ENCODE results near the gene KLK14.

DNA sequence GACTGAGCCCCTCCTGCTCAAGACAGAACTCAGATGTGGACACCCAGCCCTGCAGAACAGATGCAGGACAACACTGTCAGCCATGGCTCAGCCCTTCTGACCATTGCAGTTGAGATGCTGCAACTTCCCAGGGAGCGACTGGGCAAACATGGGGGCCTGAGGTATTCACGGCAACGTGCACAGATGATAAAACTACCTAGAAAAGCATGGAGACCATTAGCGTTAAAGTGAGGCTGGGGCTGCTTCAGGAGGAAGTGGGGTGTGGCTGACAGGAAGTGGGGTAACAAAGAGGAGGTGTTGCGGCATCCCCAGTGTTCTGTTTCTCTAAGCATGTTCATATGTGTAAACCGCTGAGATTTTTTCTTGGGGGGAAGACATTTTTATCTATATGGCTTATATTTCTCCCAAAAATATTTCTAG, 40.7 kb upstream of the KLK14 start:
- TF ChIP-seq ZNF274 (IDR thresholded peaks at IDR 0.05; ENCODE audit: insufficient read depth, insufficient read length) = no peak
- TF ChIP-seq, protein P1, sequence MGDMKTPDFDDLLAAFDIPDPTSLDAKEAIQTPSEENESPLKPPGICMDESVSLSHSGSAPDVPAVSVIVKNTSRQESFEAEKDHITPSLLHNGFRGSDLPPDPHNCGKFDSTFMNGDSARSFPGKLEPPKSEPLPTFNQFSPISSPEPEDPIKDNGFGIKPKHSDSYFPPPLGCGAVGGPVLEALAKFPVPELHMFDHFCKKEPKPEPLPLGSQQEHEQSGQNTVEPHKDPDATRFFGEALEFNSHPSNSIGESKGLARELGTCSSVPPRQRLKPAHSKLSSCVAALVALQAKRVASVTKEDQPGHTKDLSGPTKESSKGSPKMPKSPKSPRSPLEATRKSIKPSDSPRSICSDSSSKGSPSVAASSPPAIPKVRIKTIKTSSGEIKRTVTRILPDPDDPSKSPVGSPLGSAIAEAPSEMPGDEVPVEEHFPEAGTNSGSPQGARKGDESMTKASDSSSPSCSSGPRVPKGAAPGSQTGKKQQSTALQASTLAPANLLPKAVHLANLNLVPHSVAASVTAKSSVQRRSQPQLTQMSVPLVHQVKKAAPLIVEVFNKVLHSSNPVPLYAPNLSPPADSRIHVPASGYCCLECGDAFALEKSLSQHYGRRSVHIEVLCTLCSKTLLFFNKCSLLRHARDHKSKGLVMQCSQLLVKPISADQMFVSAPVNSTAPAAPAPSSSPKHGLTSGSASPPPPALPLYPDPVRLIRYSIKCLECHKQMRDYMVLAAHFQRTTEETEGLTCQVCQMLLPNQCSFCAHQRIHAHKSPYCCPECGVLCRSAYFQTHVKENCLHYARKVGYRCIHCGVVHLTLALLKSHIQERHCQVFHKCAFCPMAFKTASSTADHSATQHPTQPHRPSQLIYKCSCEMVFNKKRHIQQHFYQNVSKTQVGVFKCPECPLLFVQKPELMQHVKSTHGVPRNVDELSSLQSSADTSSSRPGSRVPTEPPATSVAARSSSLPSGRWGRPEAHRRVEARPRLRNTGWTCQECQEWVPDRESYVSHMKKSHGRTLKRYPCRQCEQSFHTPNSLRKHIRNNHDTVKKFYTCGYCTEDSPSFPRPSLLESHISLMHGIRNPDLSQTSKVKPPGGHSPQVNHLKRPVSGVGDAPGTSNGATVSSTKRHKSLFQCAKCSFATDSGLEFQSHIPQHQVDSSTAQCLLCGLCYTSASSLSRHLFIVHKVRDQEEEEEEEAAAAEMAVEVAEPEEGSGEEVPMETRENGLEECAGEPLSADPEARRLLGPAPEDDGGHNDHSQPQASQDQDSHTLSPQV (IDR thresholded peaks at IDR 0.05) = no peak
- TF ChIP-seq FOXM1 (IDR thresholded peaks at IDR 0.05; ENCODE audit: low read depth, low read length) = no peak
- TF ChIP-seq, protein P2, sequence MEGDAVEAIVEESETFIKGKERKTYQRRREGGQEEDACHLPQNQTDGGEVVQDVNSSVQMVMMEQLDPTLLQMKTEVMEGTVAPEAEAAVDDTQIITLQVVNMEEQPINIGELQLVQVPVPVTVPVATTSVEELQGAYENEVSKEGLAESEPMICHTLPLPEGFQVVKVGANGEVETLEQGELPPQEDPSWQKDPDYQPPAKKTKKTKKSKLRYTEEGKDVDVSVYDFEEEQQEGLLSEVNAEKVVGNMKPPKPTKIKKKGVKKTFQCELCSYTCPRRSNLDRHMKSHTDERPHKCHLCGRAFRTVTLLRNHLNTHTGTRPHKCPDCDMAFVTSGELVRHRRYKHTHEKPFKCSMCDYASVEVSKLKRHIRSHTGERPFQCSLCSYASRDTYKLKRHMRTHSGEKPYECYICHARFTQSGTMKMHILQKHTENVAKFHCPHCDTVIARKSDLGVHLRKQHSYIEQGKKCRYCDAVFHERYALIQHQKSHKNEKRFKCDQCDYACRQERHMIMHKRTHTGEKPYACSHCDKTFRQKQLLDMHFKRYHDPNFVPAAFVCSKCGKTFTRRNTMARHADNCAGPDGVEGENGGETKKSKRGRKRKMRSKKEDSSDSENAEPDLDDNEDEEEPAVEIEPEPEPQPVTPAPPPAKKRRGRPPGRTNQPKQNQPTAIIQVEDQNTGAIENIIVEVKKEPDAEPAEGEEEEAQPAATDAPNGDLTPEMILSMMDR (IDR thresholded peaks at IDR 0.05 in 2 of 3, conservative IDR thresholded peaks at IDR 0.05 in 1 of 3; ENCODE audit: control insufficient read depth in 2 of 3, extremely low read depth in 1 of 3, insufficient read depth in 1 of 3, low read depth in 3 of 3, low read length in 3 of 3) = no peak
- no peak for TF ChIP-seq SIN3A (IDR thresholded peaks at IDR 0.05; ENCODE audit: low read depth, low read length)
